ENCODE data around the gene BCL2. TPM values are rescaled to one million over a fixed set of nuclear protein-coding genes. Genes with fewer than 3 reads are reported as not detected.

BCL2 gene
- total and polyA plus RNA-seq, 2 donors = 11.7 to 17.5 TPM

DNA sequence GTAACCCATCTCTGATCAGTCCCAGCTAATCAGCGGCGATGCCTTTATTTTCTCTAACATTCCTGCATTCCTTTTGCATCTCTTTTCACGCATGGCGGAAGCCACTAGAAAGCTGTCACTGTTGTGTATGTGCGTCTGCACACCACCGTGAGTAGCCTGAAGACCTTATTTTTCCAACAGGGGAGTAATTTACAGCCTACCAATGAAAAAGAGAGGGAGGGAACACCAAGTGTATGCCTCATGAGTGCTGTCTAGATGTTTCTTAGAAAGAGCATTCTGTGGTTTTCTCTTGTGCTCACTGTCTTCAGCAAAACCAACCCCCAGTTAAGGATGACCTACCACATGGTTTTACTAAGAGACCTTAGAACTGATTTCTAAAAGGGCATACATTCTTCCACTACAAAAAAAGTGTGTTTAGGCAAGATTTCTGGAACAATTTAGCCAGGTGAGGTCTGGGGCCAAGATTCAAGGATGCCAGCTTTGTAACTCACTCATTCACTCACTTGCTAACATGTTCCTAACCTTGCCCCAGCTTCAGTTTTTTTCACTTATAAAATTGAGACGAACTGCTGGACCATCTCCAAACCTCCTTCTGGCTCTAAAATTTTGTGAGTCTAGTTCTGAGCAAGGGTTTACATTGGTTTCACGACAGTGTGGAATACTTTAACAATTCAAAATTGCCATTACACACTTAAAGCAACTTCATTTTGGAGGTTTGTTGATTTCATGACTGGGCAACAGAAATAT lies 51.4 kb downstream of the BCL2 start:
- no peak overlapping the region for H3K27ac ChIP-seq (ENCODE audit: low read depth in 1 of 2, low read length in 1 of 2)
- 83% methylated on average over 8 of the region's 8 CpGs for WGBS

DNA sequence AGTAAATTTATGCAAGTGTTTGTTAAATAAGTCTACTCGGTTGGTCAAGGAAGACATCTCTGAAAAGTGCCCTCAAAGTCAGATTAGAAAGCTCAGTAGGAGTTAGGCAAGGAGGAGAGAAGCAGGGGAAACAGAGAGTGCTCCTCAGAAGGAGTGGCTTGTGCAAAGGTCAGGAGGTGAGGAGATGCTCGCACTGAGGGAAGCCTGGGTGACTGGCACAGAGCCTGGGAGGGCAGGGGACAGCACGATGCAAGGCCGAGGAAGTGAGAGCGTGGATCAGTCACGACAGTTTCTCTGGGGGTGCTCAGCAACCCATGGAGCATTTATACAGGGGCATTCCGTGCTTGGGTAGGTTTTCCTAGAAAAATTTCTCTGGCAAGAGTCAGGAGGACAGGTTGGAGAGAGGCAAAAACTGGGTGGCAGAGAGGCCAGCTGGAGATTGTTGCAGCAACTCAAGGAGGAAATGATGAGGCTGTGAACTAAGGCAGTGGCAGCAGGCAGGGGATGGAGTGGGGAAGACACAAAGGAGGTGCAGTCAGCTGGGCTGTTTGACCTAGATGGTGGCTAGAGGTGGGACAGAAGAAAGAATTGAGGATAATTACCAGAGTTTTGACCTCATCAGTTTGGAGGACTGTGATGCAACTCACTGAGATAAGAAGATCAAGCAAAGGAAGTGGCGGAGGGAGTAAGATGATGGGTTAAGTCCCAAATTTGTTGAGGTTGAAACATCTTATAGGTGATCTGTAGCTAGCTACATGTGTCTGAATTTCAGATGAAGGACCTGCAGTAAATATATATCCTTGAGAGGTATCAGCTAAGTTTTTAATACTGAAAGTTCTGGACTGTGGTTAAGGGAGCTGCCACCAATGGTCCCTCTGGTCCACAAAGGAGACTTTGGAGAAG lies 52.4 kb downstream of the BCL2 start:
- no peak for DNase-seq (ENCODE audit: low read depth in 6 of 9, low spot score in 9 of 9)
- no peak overlapping the region for H3K4me3 ChIP-seq (ENCODE audit: low read length in 2 of 2)
- no peaks in the 10 kb centered on the region for H3K9me3 ChIP-seq (ENCODE audit: control insufficient read depth in 2 of 2, insufficient read depth in 1 of 2, low read length in 1 of 2)
- H3K27ac ChIP-seq (ENCODE audit: low read depth in 1 of 2, low read length in 1 of 2) = peak overlapping the region in 1 of 2 donors; percentile 20
- H3K36me3 ChIP-seq (ENCODE audit: control insufficient read depth in 2 of 2, insufficient read depth in 2 of 2, low read length in 1 of 2) = no peaks in the 10 kb centered on the region
- H3K27me3 ChIP-seq (ENCODE audit: control insufficient read depth in 2 of 2, insufficient read depth in 1 of 2, low read length in 1 of 2) = no peaks in the 10 kb centered on the region
- peaks cover 3 to 19% of the 10 kb centered on the region in 2 donors for H3K4me1 ChIP-seq (ENCODE audit: control insufficient read depth in 2 of 2, insufficient read depth in 2 of 2, low read length in 2 of 2)
- WGBS = 96% methylated on average over 8 of the region's 8 CpGs

More for the DNA sequence above, 51.4 kb downstream of the BCL2 start:
- no peaks in the 10 kb centered on the region for H3K27me3 ChIP-seq (ENCODE audit: control insufficient read depth in 2 of 2, insufficient read depth in 1 of 2, low read length in 1 of 2)
- no peaks in the 10 kb centered on the region for H3K36me3 ChIP-seq (ENCODE audit: control insufficient read depth in 2 of 2, insufficient read depth in 2 of 2, low read length in 1 of 2)
- DNase-seq (ENCODE audit: low read depth in 6 of 9, low spot score in 9 of 9) = peak in 1 of 9 donors; percentile 31
- H3K4me1 ChIP-seq (ENCODE audit: control insufficient read depth in 2 of 2, insufficient read depth in 2 of 2, low read length in 2 of 2) = peaks cover 3 to 20% of the 10 kb centered on the region in 2 donors
- no peaks in the 10 kb centered on the region for H3K9me3 ChIP-seq (ENCODE audit: control insufficient read depth in 2 of 2, insufficient read depth in 1 of 2, low read length in 1 of 2)
- H3K4me3 ChIP-seq (ENCODE audit: low read length in 2 of 2) = no peak overlapping the region

DNA sequence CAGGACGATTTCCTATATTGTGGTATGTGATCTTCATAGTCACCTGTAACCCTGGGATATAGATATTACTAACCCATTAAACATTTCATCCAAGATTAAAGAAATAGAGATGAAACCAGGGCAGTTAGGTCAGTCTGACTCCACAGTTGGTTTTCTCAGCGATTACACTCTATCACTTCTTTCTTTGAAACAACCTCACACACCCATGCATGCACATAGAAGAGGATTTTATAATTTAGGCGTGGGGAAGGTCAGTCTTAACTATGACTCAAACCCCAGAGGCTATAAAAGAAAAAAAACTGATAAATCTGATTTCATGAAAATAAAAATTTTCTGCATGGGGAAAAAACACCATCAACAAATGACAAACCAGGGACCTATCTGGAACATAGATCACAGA lies 54.2 kb downstream of the BCL2 start:
- Histone ChIP-seq H3K4me3 (ENCODE audit: low read length in 2 of 2) (no peak overlapping the region), H3K36me3 (ENCODE audit: control insufficient read depth in 2 of 2, insufficient read depth in 2 of 2, low read length in 1 of 2) (peaks cover 0 to 3% of the 10 kb centered on the region in 2 donors), H3K27ac (ENCODE audit: low read depth in 1 of 2, low read length in 1 of 2) (no peak overlapping the region), H3K27me3 (ENCODE audit: control insufficient read depth in 2 of 2, insufficient read depth in 1 of 2, low read length in 1 of 2) (no peaks in the 10 kb centered on the region), H3K4me1 (ENCODE audit: control insufficient read depth in 2 of 2, insufficient read depth in 2 of 2, low read length in 2 of 2) (peaks cover 3 to 16% of the 10 kb centered on the region in 2 donors), H3K9me3 (ENCODE audit: control insufficient read depth in 2 of 2, insufficient read depth in 1 of 2, low read length in 1 of 2) (no peaks in the 10 kb centered on the region)
- DNase-seq (ENCODE audit: low read depth in 6 of 9, low spot score in 9 of 9) = no peak
- WGBS = 99% methylated on average over 3 of the region's 3 CpGs

DNA sequence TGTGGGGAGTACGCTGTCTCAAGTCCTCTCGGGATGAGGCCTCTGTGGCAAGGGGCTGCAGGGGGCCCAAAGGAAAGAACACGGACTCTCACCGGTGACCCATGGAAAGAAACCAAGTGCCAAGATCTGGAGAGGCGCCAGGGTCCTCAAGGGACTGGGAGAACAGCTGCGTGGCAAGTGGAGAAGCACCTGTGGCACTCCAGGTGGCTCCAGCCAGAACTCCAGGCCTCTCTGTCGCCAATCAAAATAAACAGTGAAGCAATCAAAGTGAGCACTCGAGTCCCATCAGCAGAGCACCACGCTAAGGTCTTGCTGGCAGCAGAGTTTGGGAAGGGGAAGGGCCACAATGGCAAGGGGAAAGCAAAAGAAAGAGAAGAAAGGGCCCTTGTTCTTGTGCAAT lies 54.7 kb downstream of the BCL2 start:
- Histone ChIP-seq H3K27ac (ENCODE audit: low read depth in 1 of 2, low read length in 1 of 2) (no peak overlapping the region), H3K4me1 (ENCODE audit: control insufficient read depth in 2 of 2, insufficient read depth in 2 of 2, low read length in 2 of 2) (peaks cover 3 to 16% of the 10 kb centered on the region in 2 donors), H3K36me3 (ENCODE audit: control insufficient read depth in 2 of 2, insufficient read depth in 2 of 2, low read length in 1 of 2) (peaks cover 0 to 3% of the 10 kb centered on the region in 2 donors), H3K27me3 (ENCODE audit: control insufficient read depth in 2 of 2, insufficient read depth in 1 of 2, low read length in 1 of 2) (no peaks in the 10 kb centered on the region), H3K4me3 (ENCODE audit: low read length in 2 of 2) (no peak overlapping the region), H3K9me3 (ENCODE audit: control insufficient read depth in 2 of 2, insufficient read depth in 1 of 2, low read length in 1 of 2) (no peaks in the 10 kb centered on the region)
- 93% methylated on average over 9 of the region's 9 CpGs for whole genome bisulfite sequencing
- no peak for DNase-seq (ENCODE audit: low read depth in 6 of 9, low spot score in 9 of 9)

DNA sequence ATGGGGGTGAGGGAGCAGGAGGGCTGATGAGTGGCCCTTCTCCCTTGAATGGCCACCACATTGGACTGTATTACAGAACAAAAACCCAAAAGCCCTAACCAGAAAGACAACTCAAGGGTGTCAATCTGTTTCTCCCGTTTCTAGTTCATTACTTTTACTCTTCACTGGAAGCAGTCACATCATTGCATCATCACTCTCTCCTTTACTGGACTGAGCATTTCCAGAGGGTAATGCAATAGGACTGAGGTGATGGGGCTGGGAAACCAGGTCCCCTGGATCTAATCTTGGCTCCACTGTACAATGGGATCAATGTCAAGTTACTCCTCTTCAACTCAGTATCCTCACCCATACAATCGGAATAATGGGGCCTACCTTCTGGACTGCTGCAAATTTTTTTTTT lies 56.1 kb downstream of the BCL2 start:
- Histone ChIP-seq H3K4me1 (ENCODE audit: control insufficient read depth in 2 of 2, insufficient read depth in 2 of 2, low read length in 2 of 2) (peaks cover 13 to 22% of the 10 kb centered on the region in 2 donors), H3K36me3 (ENCODE audit: control insufficient read depth in 2 of 2, insufficient read depth in 2 of 2, low read length in 1 of 2) (peaks cover 0 to 6% of the 10 kb centered on the region in 2 donors), H3K9me3 (ENCODE audit: control insufficient read depth in 2 of 2, insufficient read depth in 1 of 2, low read length in 1 of 2) (no peaks in the 10 kb centered on the region), H3K27me3 (ENCODE audit: control insufficient read depth in 2 of 2, insufficient read depth in 1 of 2, low read length in 1 of 2) (no peaks in the 10 kb centered on the region), H3K4me3 (ENCODE audit: low read length in 2 of 2) (no peak overlapping the region), H3K27ac (ENCODE audit: low read depth in 1 of 2, low read length in 1 of 2) (no peak overlapping the region)
- WGBS = 96% methylated on average over 2 of the region's 2 CpGs
- no peak for DNase-seq (ENCODE audit: low read depth in 6 of 9, low spot score in 9 of 9)

DNA sequence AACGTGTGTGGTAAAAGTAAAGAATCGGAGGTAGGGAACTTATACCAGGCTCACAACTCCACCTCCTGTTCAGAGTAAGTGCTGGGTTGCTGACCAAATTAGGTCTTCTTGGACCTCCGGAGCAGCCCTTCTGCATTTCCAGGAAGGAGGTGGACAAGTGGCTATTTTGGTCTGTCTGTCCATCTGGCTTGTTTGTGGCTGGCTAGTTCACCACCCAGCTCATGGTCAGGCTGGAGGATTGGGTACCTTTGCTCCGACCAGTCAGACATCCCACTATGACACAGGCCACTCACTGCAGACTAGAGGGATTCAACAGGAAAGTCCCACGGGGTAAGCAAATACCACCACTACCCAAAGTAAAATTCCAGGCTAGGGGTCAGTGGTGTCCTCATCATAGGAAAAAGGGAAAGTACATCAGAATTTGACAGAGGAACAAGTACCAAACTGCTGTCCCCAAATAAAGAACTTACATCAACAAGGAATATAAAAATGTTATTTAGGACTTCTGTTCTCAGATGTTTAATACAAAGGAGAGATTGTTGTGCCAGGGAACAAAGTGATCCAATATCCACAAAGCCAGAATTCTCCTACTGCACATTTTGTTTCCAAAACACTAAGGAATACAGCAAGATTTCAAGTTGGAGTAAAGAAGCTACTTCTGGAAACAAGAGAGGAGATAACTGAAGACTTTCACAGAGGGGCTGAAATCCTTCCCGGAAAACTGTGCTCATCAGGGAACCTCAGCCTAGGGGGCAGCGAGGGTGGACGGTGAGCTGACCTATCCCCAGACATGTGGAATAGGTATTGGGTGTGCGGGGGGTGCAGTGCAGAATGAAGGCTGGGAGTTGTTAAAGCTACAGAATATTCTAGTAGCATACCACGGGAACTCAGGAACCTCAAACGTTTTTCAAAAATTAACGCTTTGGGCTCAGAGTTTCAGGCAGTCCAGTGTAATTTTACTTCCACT lies 56.9 kb downstream of the BCL2 start:
- Histone ChIP-seq H3K4me3 (ENCODE audit: low read length in 2 of 2) (no peak overlapping the region), H3K4me1 (ENCODE audit: control insufficient read depth in 2 of 2, insufficient read depth in 2 of 2, low read length in 2 of 2) (peaks cover 13 to 15% of the 10 kb centered on the region in 2 donors), H3K27ac (ENCODE audit: low read depth in 1 of 2, low read length in 1 of 2) (no peak overlapping the region), H3K36me3 (ENCODE audit: control insufficient read depth in 2 of 2, insufficient read depth in 2 of 2, low read length in 1 of 2) (peaks cover 4 to 6% of the 10 kb centered on the region in 2 donors), H3K27me3 (ENCODE audit: control insufficient read depth in 2 of 2, insufficient read depth in 1 of 2, low read length in 1 of 2) (no peaks in the 10 kb centered on the region), H3K9me3 (ENCODE audit: control insufficient read depth in 2 of 2, insufficient read depth in 1 of 2, low read length in 1 of 2) (no peaks in the 10 kb centered on the region)
- no peak for DNase-seq (ENCODE audit: low read depth in 6 of 9, low spot score in 9 of 9)
- WGBS = 85% methylated on average over 12 of the region's 12 CpGs

DNA sequence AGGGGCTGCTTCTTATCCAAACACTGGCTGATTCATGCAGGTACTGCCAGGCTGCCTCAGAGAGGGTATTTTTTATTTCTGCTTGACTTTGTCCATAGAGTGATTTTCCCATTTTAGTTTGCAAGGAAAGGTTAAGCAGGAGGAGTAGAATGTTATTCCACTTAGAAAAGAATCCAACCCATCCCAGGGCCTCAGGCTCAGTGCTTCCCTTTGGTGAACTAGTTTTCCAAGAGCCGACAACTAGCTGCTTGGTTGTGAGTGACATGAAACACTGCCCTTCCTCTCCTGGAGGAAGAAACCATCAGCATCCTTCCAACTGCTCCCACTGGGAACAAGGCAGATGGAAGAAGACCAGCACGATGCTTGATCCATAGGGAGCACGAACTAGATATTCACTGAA lies 58.5 kb downstream of the BCL2 start:
- Histone ChIP-seq H3K4me1 (ENCODE audit: control insufficient read depth in 2 of 2, insufficient read depth in 2 of 2, low read length in 2 of 2) (peaks cover 6 to 10% of the 10 kb centered on the region in 2 donors), H3K36me3 (ENCODE audit: control insufficient read depth in 2 of 2, insufficient read depth in 2 of 2, low read length in 1 of 2) (peaks cover 4 to 6% of the 10 kb centered on the region in 2 donors), H3K9me3 (ENCODE audit: control insufficient read depth in 2 of 2, insufficient read depth in 1 of 2, low read length in 1 of 2) (no peaks in the 10 kb centered on the region), H3K4me3 (ENCODE audit: low read length in 2 of 2) (no peak overlapping the region), H3K27me3 (ENCODE audit: control insufficient read depth in 2 of 2, insufficient read depth in 1 of 2, low read length in 1 of 2) (no peaks in the 10 kb centered on the region), H3K27ac (ENCODE audit: low read depth in 1 of 2, low read length in 1 of 2) (peak overlapping the region in 1 of 2 donors; percentile 2)
- DNase-seq (ENCODE audit: low read depth in 6 of 9, low spot score in 9 of 9) = no peak
- 98% methylated on average over 3 of the region's 3 CpGs for WGBS

DNA sequence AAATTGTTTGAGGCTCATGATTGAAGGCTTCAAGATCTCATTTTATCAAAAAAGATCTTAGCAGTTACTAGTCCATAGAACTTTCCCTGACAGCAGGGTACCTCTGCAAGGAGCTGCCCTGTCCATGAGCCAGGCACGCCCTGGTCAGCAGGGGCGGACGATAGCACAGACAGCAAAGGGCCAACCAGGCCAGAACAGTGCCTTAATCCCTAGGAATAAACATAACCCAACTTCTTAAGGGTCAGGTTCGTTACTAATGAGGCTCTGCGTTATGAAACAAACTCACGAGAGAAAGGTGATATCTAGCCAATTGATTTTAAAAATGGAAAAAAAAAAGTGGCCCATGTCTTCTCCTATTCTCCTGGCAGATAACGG lies 59.2 kb downstream of the BCL2 start:
- no peak overlapping the region for H3K4me3 ChIP-seq (ENCODE audit: low read length in 2 of 2)
- DNase-seq (ENCODE audit: low read depth in 6 of 9, low spot score in 9 of 9) = no peak
- 98% methylated on average over 7 of the region's 7 CpGs for WGBS
- no peaks in the 10 kb centered on the region for H3K9me3 ChIP-seq (ENCODE audit: control insufficient read depth in 2 of 2, insufficient read depth in 1 of 2, low read length in 1 of 2)
- no peaks in the 10 kb centered on the region for H3K27me3 ChIP-seq (ENCODE audit: control insufficient read depth in 2 of 2, insufficient read depth in 1 of 2, low read length in 1 of 2)
- H3K27ac ChIP-seq (ENCODE audit: low read depth in 1 of 2, low read length in 1 of 2) = no peak overlapping the region
- peaks cover 6 to 10% of the 10 kb centered on the region in 2 donors for H3K4me1 ChIP-seq (ENCODE audit: control insufficient read depth in 2 of 2, insufficient read depth in 2 of 2, low read length in 2 of 2)
- peaks cover 4 to 6% of the 10 kb centered on the region in 2 donors for H3K36me3 ChIP-seq (ENCODE audit: control insufficient read depth in 2 of 2, insufficient read depth in 2 of 2, low read length in 1 of 2)
